GM12878 (cell line): Measurements from ENCODE around the gene GAGE13. TPM values are rescaled to one million over a fixed set of nuclear protein-coding genes. Genes with fewer than 3 reads are reported as not detected.
"Not testable (repeated sequence)": the region's sequence is repeated elsewhere in the genome, so short reads cannot be mapped to it uniquely, and the experiment has no call there.

Experiments
- ATAC-seq: fragments of 200-7000 bp; cut with Tn5 transposase; 3 replicates; pipeline ENCODE4 v1.9.1; 2020; ENCODE audit warnings: mild to moderate bottlenecking, moderate library complexity
- BruUV-seq: library from RNA; stranded (reverse); fragments of 400-500 nt; replicated peaks from 2 replicates; lab custom pipeline; 2021; lab: Mats Ljungman, UMichigan
- CTCF ChIA-PET: fragments of 300-600 bp; sonication (Branson Sonifier 250); formaldehyde crosslinking; extraction: SDS; loops from one replicate; lab custom pipeline; 2021; ENCODE audit warnings: inconsistent platforms; lab: Yijun Ruan, JAX
- POLR2A ChIA-PET: fragments of 350-600 bp; formaldehyde crosslinking; extraction: SDS; loops from one replicate; lab custom pipeline; 2021; ENCODE audit warnings: inconsistent platforms; lab: Charles Lee
- RAD21 ChIA-PET: fragments of 300-600 bp; sonication (Branson Sonifier 250); formaldehyde crosslinking; loops from one replicate; lab custom pipeline; 2023; ENCODE audit warnings: antibody characterized with exemption; ENCODE audit not compliant: unreplicated experiment; lab: Charles Lee
- SMC1A ChIA-PET: fragments of 300-600 bp; sonication (Branson Sonifier 250); formaldehyde crosslinking; loops from one replicate; lab custom pipeline; 2023; ENCODE audit not compliant: unreplicated experiment, uncharacterized antibody; lab: Charles Lee
- DNase-seq: peaks from one replicate; pipeline ENCODE4 v3.0.0-alpha.2; 2011; ENCODE audit warnings: low read depth, low spot score
- FAIRE-seq: peaks from 3 replicates; lab custom pipeline; 2011; peaks lifted over from hg19 to GRCh38; lab: Jason Lieb, UNC
- H2AFZ ChIP-seq: 2 replicates; pipeline ENCODE4 v1.6.0; 2011; ENCODE audit warnings: low read depth, low read length, control low read depth; ENCODE audit not compliant: control insufficient read depth
- H3K27ac ChIP-seq: 2 replicates; pipeline ENCODE4 v1.5.1; 2011; ENCODE audit warnings: control low read depth; ENCODE audit not compliant: control insufficient read depth, insufficient read depth
- H3K27me3 ChIP-seq, 2 experiments: replicated peaks in 1 of 2; 2 replicates each; pipeline versions ENCODE4 v1.6.0 to v1.6.1; 2011; ENCODE audit warnings: low read length in 1 of 2; ENCODE audit not compliant: control insufficient read depth in 2 of 2, insufficient read depth in 2 of 2
- H3K36me3 ChIP-seq, 2 experiments: 2 replicates each; pipeline ENCODE4 v1.5.1; 2011; ENCODE audit warnings: low read length in 1 of 2; ENCODE audit not compliant: control insufficient read depth in 2 of 2, insufficient read depth in 2 of 2
- H3K4me1 ChIP-seq: 2 replicates; pipeline ENCODE4 v1.6.1; 2011; ENCODE audit warnings: mild to moderate bottlenecking, low read length, moderate library complexity, mixed read lengths; ENCODE audit not compliant: control insufficient read depth, insufficient read depth
- H3K4me2 ChIP-seq: 2 replicates; pipeline ENCODE4 v1.6.0; 2011; ENCODE audit warnings: control low read depth; ENCODE audit not compliant: control insufficient read depth, insufficient read depth
- H3K4me3 ChIP-seq: fragments of 200-600 bp; sonication (generic); 2 replicates; pipeline ENCODE4 v1.5.1; 2016
- H3K79me2 ChIP-seq: 2 replicates; pipeline ENCODE4 v1.6.0; 2011; ENCODE audit warnings: low read length; ENCODE audit not compliant: control insufficient read depth, insufficient read depth
- H3K9ac ChIP-seq: 2 replicates; pipeline ENCODE4 v1.8.0; 2011; ENCODE audit warnings: low read length, control low read depth, mixed read lengths; ENCODE audit not compliant: control insufficient read depth, insufficient read depth
- H3K9me3 ChIP-seq: replicated peaks from 3 replicates; pipeline ENCODE4 v1.5.1; 2011; ENCODE audit warnings: mild to moderate bottlenecking, low read length; ENCODE audit not compliant: control insufficient read depth, insufficient read depth
- H4K20me1 ChIP-seq: 2 replicates; pipeline ENCODE4 v1.6.0; 2011; ENCODE audit not compliant: control insufficient read depth, insufficient read depth
- WGBS: methylation state at CpG from one replicate; pipeline ENCODE4 v1.1.6; 2016; ENCODE audit warnings: low lambda C conversion rate; ENCODE audit not compliant: insufficient replicate concordance, insufficient coverage; ENCODE audit errors: missing lambda C conversion rate; 5-methylcytosine and 5-hydroxymethylcytosine counted together
- in situ Hi-C: fragments of 300-500 bp; cut with MboI; formaldehyde crosslinking; loops from 9 replicates; pipeline ENCODE4 v1.14.3; 2018; ENCODE audit warnings: mixed read lengths
- intact Hi-C: fragments of 100-400 bp; cut with micrococcal nuclease; formaldehyde crosslinking; loops from one replicate; pipeline ENCODE4 v1.14.2; 2022; ENCODE audit not compliant: unreplicated experiment
- polyA plus RNA-seq, 11 experiments: library from polyadenylated mRNA; depleted of rRNA in 4 of 11; unstranded in 6 of 11; stranded (reverse) in 5 of 11; fragments of >200 nt; fragmentation: Nextera tagmentation in 4 of 11; fragmentation: Illumina TruSeq in 1 of 11; extraction: Ambion mirVana in 4 of 11; extraction: Trizol in 1 of 11; gene quantifications; 1 replicate in 1 of 11; 2 replicates in 10 of 11; pipeline versions ENCODE4 v1.2.1 to v1.2.3, GENCODE V29; 2011 to 2016; ENCODE audit warnings: inconsistent platforms in 2 of 11, missing spikeins in 2 of 11, low read depth in 1 of 11
- total RNA-seq, 4 experiments: library from RNA; depleted of rRNA in 3 of 4; stranded (reverse); fragments of >200 nt in 3 of 4; fragmentation: Illumina TruSeq in 1 of 4; extraction: Trizol in 1 of 4; gene quantifications; 2 replicates each; pipeline versions ENCODE4 v1.2.1 to v1.2.3, GENCODE V29; 2013 to 2021

The GAGE13 gene
- total and polyA plus RNA-seq, 10 of the 15 experiments (the other 5 are each of a cell fraction or from before 2014, with no cell fraction given) = not detected

GRCh38 chrX:49345402-49345801 is 14.0 kb downstream of the GAGE13 start:
- FAIRE-seq, H3K27me3 ChIP-seq, BruUV-seq, H2AFZ ChIP-seq, in situ Hi-C loops, H3K79me2 ChIP-seq, H3K9ac ChIP-seq, H3K4me2 ChIP-seq, H3K4me1 ChIP-seq, intact Hi-C loops, RAD21 ChIA-PET, ATAC-seq, H3K36me3 ChIP-seq, H3K27ac ChIP-seq, POLR2A ChIA-PET, H3K9me3 ChIP-seq, DNase-seq, H4K20me1 ChIP-seq, H3K4me3 ChIP-seq, CTCF ChIA-PET, SMC1A ChIA-PET: not testable (repeated sequence)
- 38% methylated on average over 8 of the region's 10 CpGs for WGBS

- H3K79me2 ChIP-seq, in situ Hi-C loops, CTCF ChIA-PET, H4K20me1 ChIP-seq, H3K36me3 ChIP-seq, FAIRE-seq, H2AFZ ChIP-seq, H3K4me2 ChIP-seq, DNase-seq, H3K4me1 ChIP-seq, ATAC-seq, SMC1A ChIA-PET, H3K9ac ChIP-seq, H3K27me3 ChIP-seq, H3K27ac ChIP-seq, intact Hi-C loops, BruUV-seq, H3K4me3 ChIP-seq, RAD21 ChIA-PET, H3K9me3 ChIP-seq, POLR2A ChIA-PET: not testable (repeated sequence)
- WGBS = 38% methylated on average over 10 of the region's 11 CpGs
Measured at GRCh38 chrX:49346150-49346549, 14.8 kb downstream of the GAGE13 start.

Other genes with a start within 250 kb of the GAGE13 start
Only the 7 nearest of the 17 such genes appear.
- gene SYP, start 131.4 kb upstream of the GAGE13 start, total RNA-seq (2014; rRNA removed) = 0.68 and 0.76 TPM in 2 replicates
- gene SYP, start 131.4 kb upstream of the GAGE13 start, total RNA-seq (2014; rRNA removed; fragmentation: Illumina TruSeq; extraction: Trizol) = 0.81 and 1.0 TPM in 2 replicates
- 0.48 and 0.49 TPM in 2 replicates for gene SYP, start 131.4 kb upstream of the GAGE13 start, total RNA-seq (2021)
- gene SYP, start 131.4 kb upstream of the GAGE13 start, polyA plus RNA-seq (2011; rRNA removed) = 0.85 and 0.87 TPM in 2 replicates
- gene SYP, start 131.4 kb upstream of the GAGE13 start, polyA plus RNA-seq (2014; fragmentation: Illumina TruSeq; extraction: Trizol) = 0.68 and 0.86 TPM in 2 replicates
- under 1 TPM; 0.34 to 0.47 TPM for gene SYP, start 131.4 kb upstream of the GAGE13 start, polyA plus RNA-seq (2014; fragmentation: Nextera tagmentation; extraction: Ambion mirVana)
- 1.2 and 1.7 TPM in 2 replicates for gene SYP, start 131.4 kb upstream of the GAGE13 start, polyA plus RNA-seq (2014; rRNA removed)
- 1 to 10 TPM; 1.0 to 1.1 TPM for gene SYP, start 131.4 kb upstream of the GAGE13 start, polyA plus RNA-seq (2016; fragmentation: Nextera tagmentation; extraction: Ambion mirVana)
- gene CACNA1F, start 98.2 kb upstream of the GAGE13 start, total RNA-seq (2014; rRNA removed) = not detected in 2 replicates
- gene CACNA1F, start 98.2 kb upstream of the GAGE13 start, total RNA-seq (2014; rRNA removed; fragmentation: Illumina TruSeq; extraction: Trizol) = not detected in 2 replicates
- gene CACNA1F, start 98.2 kb upstream of the GAGE13 start, total RNA-seq (2021) = 0.05 TPM in 2 replicates
- 0.03 and 0.19 TPM in 2 replicates for gene CACNA1F, start 98.2 kb upstream of the GAGE13 start, polyA plus RNA-seq (2011; rRNA removed)
- 0.01 TPM in 1 of 2 replicates, not detected in the other for gene CACNA1F, start 98.2 kb upstream of the GAGE13 start, polyA plus RNA-seq (2014; fragmentation: Illumina TruSeq; extraction: Trizol)
- gene CACNA1F, start 98.2 kb upstream of the GAGE13 start, polyA plus RNA-seq (2014; fragmentation: Nextera tagmentation; extraction: Ambion mirVana) = not detected
- 0.04 and 0.13 TPM in 2 replicates for gene CACNA1F, start 98.2 kb upstream of the GAGE13 start, polyA plus RNA-seq (2014; rRNA removed)
- gene CACNA1F, start 98.2 kb upstream of the GAGE13 start, polyA plus RNA-seq (2016; fragmentation: Nextera tagmentation; extraction: Ambion mirVana) = under 1 TPM in 1 of 2 experiments, not detected in 1; 0.32 TPM
- 14.5 and 16.8 TPM in 2 replicates for gene CCDC22, start 96.1 kb upstream of the GAGE13 start, total RNA-seq (2014; rRNA removed)
- gene CCDC22, start 96.1 kb upstream of the GAGE13 start, total RNA-seq (2014; rRNA removed; fragmentation: Illumina TruSeq; extraction: Trizol) = 5.1 and 5.2 TPM in 2 replicates
- 23.6 and 24.6 TPM in 2 replicates for gene CCDC22, start 96.1 kb upstream of the GAGE13 start, total RNA-seq (2021)
- 4.4 and 13.9 TPM in 2 replicates for gene CCDC22, start 96.1 kb upstream of the GAGE13 start, polyA plus RNA-seq (2011; rRNA removed)
- gene CCDC22, start 96.1 kb upstream of the GAGE13 start, polyA plus RNA-seq (2014; fragmentation: Illumina TruSeq; extraction: Trizol) = 1.8 and 5.0 TPM in 2 replicates
- gene CCDC22, start 96.1 kb upstream of the GAGE13 start, polyA plus RNA-seq (2014; fragmentation: Nextera tagmentation; extraction: Ambion mirVana) = 1 to 10 TPM in 1 of 2 experiments, under 1 TPM in 1; 0.34 to 1.6 TPM
- 15.1 and 18.6 TPM in 2 replicates for gene CCDC22, start 96.1 kb upstream of the GAGE13 start, polyA plus RNA-seq (2014; rRNA removed)
- gene CCDC22, start 96.1 kb upstream of the GAGE13 start, polyA plus RNA-seq (2016; fragmentation: Nextera tagmentation; extraction: Ambion mirVana) = 10 to 100 TPM; 16.1 to 18.2 TPM
- gene FOXP3, start 66.9 kb upstream of the GAGE13 start, total RNA-seq (2014; rRNA removed) = not detected in 2 replicates
- gene FOXP3, start 66.9 kb upstream of the GAGE13 start, total RNA-seq (2014; rRNA removed; fragmentation: Illumina TruSeq; extraction: Trizol) = 0.04 TPM in 1 of 2 replicates, not detected in the other
- 0.21 and 0.24 TPM in 2 replicates for gene FOXP3, start 66.9 kb upstream of the GAGE13 start, total RNA-seq (2021)
- gene FOXP3, start 66.9 kb upstream of the GAGE13 start, polyA plus RNA-seq (2011; rRNA removed) = 0.08 TPM in 1 of 2 replicates, not detected in the other
- gene FOXP3, start 66.9 kb upstream of the GAGE13 start, polyA plus RNA-seq (2014; fragmentation: Illumina TruSeq; extraction: Trizol) = 0.06 and 0.10 TPM in 2 replicates
- under 1 TPM in 1 of 2 experiments, not detected in 1; 0.02 TPM for gene FOXP3, start 66.9 kb upstream of the GAGE13 start, polyA plus RNA-seq (2014; fragmentation: Nextera tagmentation; extraction: Ambion mirVana)
- gene FOXP3, start 66.9 kb upstream of the GAGE13 start, polyA plus RNA-seq (2014; rRNA removed) = 0.09 and 0.13 TPM in 2 replicates
- gene FOXP3, start 66.9 kb upstream of the GAGE13 start, polyA plus RNA-seq (2016; fragmentation: Nextera tagmentation; extraction: Ambion mirVana) = under 1 TPM in 1 of 2 experiments, not detected in 1; 0.09 TPM
- gene PPP1R3F, start 61.8 kb upstream of the GAGE13 start, total RNA-seq (2014; rRNA removed) = 2.2 and 2.4 TPM in 2 replicates
- gene PPP1R3F, start 61.8 kb upstream of the GAGE13 start, total RNA-seq (2014; rRNA removed; fragmentation: Illumina TruSeq; extraction: Trizol) = 1.0 and 1.3 TPM in 2 replicates
- gene PPP1R3F, start 61.8 kb upstream of the GAGE13 start, total RNA-seq (2021) = 3.3 and 5.7 TPM in 2 replicates
- gene PPP1R3F, start 61.8 kb upstream of the GAGE13 start, polyA plus RNA-seq (2011; rRNA removed) = 0.13 and 0.53 TPM in 2 replicates
- gene PPP1R3F, start 61.8 kb upstream of the GAGE13 start, polyA plus RNA-seq (2014; fragmentation: Illumina TruSeq; extraction: Trizol) = 0.70 and 0.97 TPM in 2 replicates
- gene PPP1R3F, start 61.8 kb upstream of the GAGE13 start, polyA plus RNA-seq (2014; fragmentation: Nextera tagmentation; extraction: Ambion mirVana) = under 1 TPM; 0.18 to 0.26 TPM
- gene PPP1R3F, start 61.8 kb upstream of the GAGE13 start, polyA plus RNA-seq (2014; rRNA removed) = 4.4 and 4.8 TPM in 2 replicates
- 1 to 10 TPM in 1 of 2 experiments, under 1 TPM in 1; 0.76 to 3.4 TPM for gene PPP1R3F, start 61.8 kb upstream of the GAGE13 start, polyA plus RNA-seq (2016; fragmentation: Nextera tagmentation; extraction: Ambion mirVana)
- gene GAGE10, start 27.9 kb upstream of the GAGE13 start, total RNA-seq (2014; rRNA removed) = not detected in 2 replicates
- gene GAGE10, start 27.9 kb upstream of the GAGE13 start, total RNA-seq (2014; rRNA removed; fragmentation: Illumina TruSeq; extraction: Trizol) = not detected in 2 replicates
- not detected in 2 replicates for gene GAGE10, start 27.9 kb upstream of the GAGE13 start, total RNA-seq (2021)
- gene GAGE10, start 27.9 kb upstream of the GAGE13 start, polyA plus RNA-seq (2011; rRNA removed) = not detected in 2 replicates
- not detected in 2 replicates for gene GAGE10, start 27.9 kb upstream of the GAGE13 start, polyA plus RNA-seq (2014; fragmentation: Illumina TruSeq; extraction: Trizol)
- not detected for gene GAGE10, start 27.9 kb upstream of the GAGE13 start, polyA plus RNA-seq (2014; fragmentation: Nextera tagmentation; extraction: Ambion mirVana)
- gene GAGE10, start 27.9 kb upstream of the GAGE13 start, polyA plus RNA-seq (2014; rRNA removed) = not detected in 2 replicates
- not detected for gene GAGE10, start 27.9 kb upstream of the GAGE13 start, polyA plus RNA-seq (2016; fragmentation: Nextera tagmentation; extraction: Ambion mirVana)
- gene GAGE12J, start 9.5 kb upstream of the GAGE13 start, total RNA-seq (2014; rRNA removed) = not detected in 2 replicates
- gene GAGE12J, start 9.5 kb upstream of the GAGE13 start, total RNA-seq (2014; rRNA removed; fragmentation: Illumina TruSeq; extraction: Trizol) = not detected in 2 replicates
- not detected in 2 replicates for gene GAGE12J, start 9.5 kb upstream of the GAGE13 start, total RNA-seq (2021)
- not detected in 2 replicates for gene GAGE12J, start 9.5 kb upstream of the GAGE13 start, polyA plus RNA-seq (2011; rRNA removed)
- gene GAGE12J, start 9.5 kb upstream of the GAGE13 start, polyA plus RNA-seq (2014; fragmentation: Illumina TruSeq; extraction: Trizol) = not detected in 2 replicates
- gene GAGE12J, start 9.5 kb upstream of the GAGE13 start, polyA plus RNA-seq (2014; fragmentation: Nextera tagmentation; extraction: Ambion mirVana) = not detected
- not detected in 2 replicates for gene GAGE12J, start 9.5 kb upstream of the GAGE13 start, polyA plus RNA-seq (2014; rRNA removed)
- not detected for gene GAGE12J, start 9.5 kb upstream of the GAGE13 start, polyA plus RNA-seq (2016; fragmentation: Nextera tagmentation; extraction: Ambion mirVana)